PC-9 (cell line): Measurements from ENCODE around the gene F2.
"Not testable (repeated sequence)": the region's sequence is repeated elsewhere in the genome, so short reads cannot be mapped to it uniquely, and the experiment has no call there.

Experiments
- CTCF ChIP-seq: fragments of 200-600 bp; sonication (generic); conservative IDR thresholded peaks from 2 replicates; pipeline ENCODE4 v1.6.1; 2017; ENCODE audit warnings: mixed run types, antibody characterized with exemption, mild to moderate bottlenecking, moderate library complexity
- EZH2 ChIP-seq: fragments of 200-600 bp; sonication (generic); IDR thresholded peaks from 2 replicates; pipeline ENCODE4 v1.8.0; 2017; ENCODE audit warnings: antibody characterized with exemption, low read depth

GRCh38 chr11:46709351-46709750 is 9.7 kb upstream of the F2 start:
- TF ChIP-seq CTCF, EZH2: not testable (repeated sequence)
